Keratinocyte (primary cell): Measurements from ENCODE around the gene PPEF2. TPM values are rescaled to one million over a fixed set of nuclear protein-coding genes. Genes with fewer than 3 reads are reported as not detected.

Experiments
- DNase-seq: peaks from one replicate; pipeline ENCODE4 v3.0.0-alpha.2; 2011; ENCODE audit warnings: low read depth, missing footprints, low spot score
- FAIRE-seq: peaks from 2 replicates; lab custom pipeline; 2011; peaks lifted over from hg19 to GRCh38; lab: Jason Lieb, UNC
- H2AFZ ChIP-seq: 2 replicates; pipeline ENCODE4 v1.6.0; 2012; ENCODE audit warnings: low read length, control low read depth, inconsistent platforms; ENCODE audit not compliant: control insufficient read depth
- H3K27ac ChIP-seq: 2 replicates; pipeline ENCODE4 v1.5.1; 2011; ENCODE audit warnings: low read length; ENCODE audit not compliant: control insufficient read depth, insufficient read depth
- H3K27me3 ChIP-seq: 3 replicates; pipeline ENCODE4 v1.6.0; 2011; ENCODE audit warnings: low read length; ENCODE audit not compliant: control insufficient read depth, insufficient read depth; ENCODE audit errors: extremely low read depth
- H3K36me3 ChIP-seq, 2 experiments: 2 replicates in 1 of 2; 3 replicates in 1 of 2; pipeline ENCODE4 v1.5.1; 2011; ENCODE audit warnings: low read length in 2 of 2, mild to moderate bottlenecking in 1 of 2; ENCODE audit not compliant: control insufficient read depth in 2 of 2, insufficient read depth in 2 of 2; ENCODE audit errors: extremely low read depth in 1 of 2
- H3K4me1 ChIP-seq: 3 replicates; pipeline ENCODE4 v1.5.1; 2011; ENCODE audit warnings: low read length; ENCODE audit not compliant: control insufficient read depth, insufficient read depth; ENCODE audit errors: extremely low read depth
- H3K4me2 ChIP-seq: 3 replicates; pipeline ENCODE4 v1.6.0; 2011; ENCODE audit warnings: low read depth, low read length; ENCODE audit not compliant: control insufficient read depth, insufficient read depth; ENCODE audit errors: extremely low read depth
- H3K4me3 ChIP-seq, 3 experiments: fragments of 200-600 bp in 1 of 3; sonication (generic) in 1 of 3; 2 replicates in 2 of 3; 3 replicates in 1 of 3; pipeline ENCODE4 v1.5.1; 2011 to 2016; ENCODE audit warnings: low read length in 3 of 3, mild to moderate bottlenecking in 3 of 3, control low read depth in 2 of 3, inconsistent platforms in 1 of 3, low read depth in 1 of 3, mixed read lengths in 1 of 3, mixed run types in 1 of 3, moderate library complexity in 1 of 3; ENCODE audit not compliant: control insufficient read depth in 2 of 3, insufficient read depth in 2 of 3; ENCODE audit errors: extremely low read depth in 1 of 3
- H3K79me2 ChIP-seq: 2 replicates; pipeline ENCODE4 v1.6.0; 2012; ENCODE audit warnings: low read length; ENCODE audit not compliant: control insufficient read depth, insufficient read depth
- H3K9ac ChIP-seq: 3 replicates; pipeline ENCODE4 v1.6.0; 2011; ENCODE audit warnings: low read length; ENCODE audit not compliant: control insufficient read depth, insufficient read depth; ENCODE audit errors: extremely low read depth
- H3K9me1 ChIP-seq: 3 replicates; pipeline ENCODE4 v1.6.0; 2011; ENCODE audit warnings: low read length; ENCODE audit not compliant: control insufficient read depth, insufficient read depth; ENCODE audit errors: extremely low read depth
- H3K9me3 ChIP-seq: 2 replicates; pipeline ENCODE4 v1.5.1; 2012; ENCODE audit warnings: low read depth, low read length; ENCODE audit not compliant: control insufficient read depth
- H4K20me1 ChIP-seq: 3 replicates; pipeline ENCODE4 v1.6.0; 2011; ENCODE audit warnings: low read length; ENCODE audit not compliant: control insufficient read depth, insufficient read depth; ENCODE audit errors: extremely low read depth
- EZH2 ChIP-seq: IDR thresholded peaks from one replicate; pipeline ENCODE4 v1.6.1; 2012; ENCODE audit warnings: inconsistent platforms, mild to moderate bottlenecking, low read length, moderate library complexity
- dilution Hi-C: fragments of 300-500 bp; cut with MboI; formaldehyde crosslinking; loops from one replicate; pipeline ENCODE4 v1.7.0; 2020; ENCODE audit warnings: low sequenced_read_pairs; ENCODE audit not compliant: extremely low pct_ligation_motif_present
- polyA minus RNA-seq, 3 experiments: library from RNA; depleted of rRNA, polyadenylated mRNA; stranded (reverse); fragments of >200 nt; gene quantifications; 1 replicate in 1 of 3; 2 replicates in 1 of 3; 3 replicates in 1 of 3; pipeline ENCODE4 v1.2.3, GENCODE V29; 2011
- polyA plus RNA-seq, 5 experiments: library from polyadenylated mRNA; depleted of rRNA in 3 of 5; stranded (reverse) in 3 of 5; stranded (forward) in 1 of 5; unstranded in 1 of 5; fragments of >200 nt; gene quantifications; 1 replicate in 1 of 5; 2 replicates in 3 of 5; 3 replicates in 1 of 5; pipeline versions ENCODE4 v1.2.1 to v1.2.3, GENCODE V29; 2011 to 2012; ENCODE audit warnings: missing spikeins in 2 of 5, low read depth in 1 of 5, low replicate concordance in 1 of 5
- TF ChIP-seq, protein P1 (sequence below), 3 experiments: IDR thresholded peaks in 1 of 3; conservative IDR thresholded peaks in 1 of 3; optimal IDR thresholded peaks in 1 of 3; 2 replicates in 2 of 3; 3 replicates in 1 of 3; pipeline versions ENCODE3 to v1.5.1; 2011; ENCODE audit warnings: low read length in 3 of 3, mild to moderate bottlenecking in 3 of 3, moderate library complexity in 2 of 3, control low read depth in 1 of 3, inconsistent platforms in 1 of 3; ENCODE audit not compliant: insufficient read depth in 2 of 3; ENCODE audit errors: extremely low read depth in 1 of 3

Gene PPEF2, protein sequence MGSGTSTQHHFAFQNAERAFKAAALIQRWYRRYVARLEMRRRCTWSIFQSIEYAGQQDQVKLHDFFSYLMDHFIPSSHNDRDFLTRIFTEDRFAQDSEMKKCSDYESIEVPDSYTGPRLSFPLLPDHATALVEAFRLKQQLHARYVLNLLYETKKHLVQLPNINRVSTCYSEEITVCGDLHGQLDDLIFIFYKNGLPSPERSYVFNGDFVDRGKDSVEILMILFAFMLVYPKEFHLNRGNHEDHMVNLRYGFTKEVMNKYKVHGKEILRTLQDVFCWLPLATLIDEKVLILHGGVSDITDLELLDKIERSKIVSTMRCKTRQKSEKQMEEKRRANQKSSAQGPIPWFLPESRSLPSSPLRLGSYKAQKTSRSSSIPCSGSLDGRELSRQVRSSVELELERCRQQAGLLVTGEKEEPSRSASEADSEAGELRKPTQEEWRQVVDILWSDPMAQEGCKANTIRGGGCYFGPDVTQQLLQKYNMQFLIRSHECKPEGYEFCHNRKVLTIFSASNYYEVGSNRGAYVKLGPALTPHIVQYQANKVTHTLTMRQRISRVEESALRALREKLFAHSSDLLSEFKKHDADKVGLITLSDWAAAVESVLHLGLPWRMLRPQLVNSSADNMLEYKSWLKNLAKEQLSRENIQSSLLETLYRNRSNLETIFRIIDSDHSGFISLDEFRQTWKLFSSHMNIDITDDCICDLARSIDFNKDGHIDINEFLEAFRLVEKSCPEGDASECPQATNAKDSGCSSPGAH
- polyA plus RNA-seq (0.03 TPM in 2 of 3 replicates, not detected in the other), polyA minus RNA-seq (not detected in 3 replicates)
- polyA plus RNA-seq (2011; ENCODE audit: low read depth) = not detected
- polyA plus RNA-seq (2011; cell fraction: cytosol; rRNA removed) = not detected in 2 replicates
- 0.08 and 0.34 TPM in 2 replicates for polyA plus RNA-seq (2011; cell fraction: nucleus; rRNA removed)
- polyA plus RNA-seq (2012; ENCODE audit: low replicate concordance) = 0.11 TPM in 1 of 2 replicates, not detected in the other
- not detected for polyA minus RNA-seq (2011; cell fraction: cytosol; rRNA and poly(A)+ RNA removed)
- polyA minus RNA-seq (2011; cell fraction: nucleus; rRNA and poly(A)+ RNA removed) = 0.11 TPM in 1 of 2 replicates, not detected in the other

DNA sequence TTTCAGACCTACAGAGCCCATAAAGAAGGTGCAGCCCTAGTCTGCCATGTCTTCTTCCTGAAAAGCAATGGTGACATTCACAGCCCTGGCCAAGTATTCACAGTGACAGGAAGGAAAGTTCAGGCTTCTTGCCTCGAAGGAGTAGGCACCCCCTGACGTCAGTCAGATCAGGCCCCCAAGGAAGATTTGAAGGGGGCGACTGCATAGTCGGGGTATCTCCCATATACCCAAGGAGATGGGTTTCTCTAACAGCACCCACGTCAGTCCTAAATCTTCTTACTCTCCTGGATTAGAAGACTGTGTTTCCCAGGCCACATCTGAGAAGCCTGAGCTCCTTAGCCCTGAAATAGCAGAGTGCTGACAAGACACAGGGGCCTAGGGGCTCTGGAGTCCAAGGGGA is at the start of gene PPEF2:
PPEF2 (minus strand) TSS at position 101 of the 400 bp plus-strand sequence. CDS start 6,127 bp downstream, outside the sequence.
- FAIRE-seq (no peak), DNase-seq (no peak)
- Histone ChIP-seq H4K20me1 (no peaks in the 10 kb centered on the region), H3K27ac (no peak within 1 kb of the TSS), H2AFZ (no peak within 1 kb of the TSS), H3K79me2 (no peaks in the 10 kb centered on the region), H3K9me3 (no peaks in the 10 kb centered on the region), H3K4me1 (no peaks in the 10 kb centered on the region), H3K4me3 (no peak within 1 kb of the TSS), H3K36me3 (no peaks in the 10 kb centered on the region), H3K27me3 (no peaks in the 10 kb centered on the region), H3K4me2 (no peak within 1 kb of the TSS), H3K9me1 (no peaks in the 10 kb centered on the region), H3K9ac (no peak within 1 kb of the TSS)
- TF ChIP-seq, protein P1, sequence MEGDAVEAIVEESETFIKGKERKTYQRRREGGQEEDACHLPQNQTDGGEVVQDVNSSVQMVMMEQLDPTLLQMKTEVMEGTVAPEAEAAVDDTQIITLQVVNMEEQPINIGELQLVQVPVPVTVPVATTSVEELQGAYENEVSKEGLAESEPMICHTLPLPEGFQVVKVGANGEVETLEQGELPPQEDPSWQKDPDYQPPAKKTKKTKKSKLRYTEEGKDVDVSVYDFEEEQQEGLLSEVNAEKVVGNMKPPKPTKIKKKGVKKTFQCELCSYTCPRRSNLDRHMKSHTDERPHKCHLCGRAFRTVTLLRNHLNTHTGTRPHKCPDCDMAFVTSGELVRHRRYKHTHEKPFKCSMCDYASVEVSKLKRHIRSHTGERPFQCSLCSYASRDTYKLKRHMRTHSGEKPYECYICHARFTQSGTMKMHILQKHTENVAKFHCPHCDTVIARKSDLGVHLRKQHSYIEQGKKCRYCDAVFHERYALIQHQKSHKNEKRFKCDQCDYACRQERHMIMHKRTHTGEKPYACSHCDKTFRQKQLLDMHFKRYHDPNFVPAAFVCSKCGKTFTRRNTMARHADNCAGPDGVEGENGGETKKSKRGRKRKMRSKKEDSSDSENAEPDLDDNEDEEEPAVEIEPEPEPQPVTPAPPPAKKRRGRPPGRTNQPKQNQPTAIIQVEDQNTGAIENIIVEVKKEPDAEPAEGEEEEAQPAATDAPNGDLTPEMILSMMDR (optimal IDR thresholded peaks at IDR 0.05 in 1 of 3, IDR thresholded peaks at IDR 0.05 in 1 of 3, conservative IDR thresholded peaks at IDR 0.05 in 1 of 3; ENCODE audit: extremely low read depth in 1 of 3, insufficient read depth in 2 of 3, low read length in 3 of 3) = no peak
- TF ChIP-seq EZH2 = no peak
- dilution Hi-C loops = no loop called here

DNA sequence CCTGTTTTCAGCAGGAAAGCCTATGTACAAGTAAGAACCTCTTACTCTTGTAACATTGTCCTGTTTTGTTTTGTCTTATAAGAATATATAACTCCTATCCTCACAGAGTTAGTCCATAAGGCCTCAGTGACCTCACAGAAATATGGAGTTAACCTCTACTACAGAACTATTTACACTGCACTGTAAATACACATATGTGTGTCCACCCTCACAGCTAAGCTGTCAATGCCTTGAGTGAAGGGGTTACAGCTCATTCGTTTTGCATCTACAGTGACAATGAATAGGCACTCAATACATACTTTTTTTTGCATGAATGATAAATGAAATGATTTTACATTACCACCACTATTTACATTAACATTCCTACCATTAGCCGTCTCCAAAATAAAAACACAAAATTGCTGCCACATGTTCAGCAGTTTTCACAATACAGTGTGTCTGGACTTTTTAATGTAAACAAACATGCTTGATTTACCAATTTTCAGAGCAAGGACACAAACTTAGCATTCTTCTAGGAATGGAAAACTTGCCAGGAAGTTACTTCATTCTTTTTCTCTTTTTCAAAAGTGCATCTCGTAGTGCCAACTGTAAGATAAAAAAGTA is 48.1 kb upstream of the PPEF2 start:
- H3K27me3 ChIP-seq = no peaks in the 10 kb centered on the region
- H3K36me3 ChIP-seq = peaks cover 5 to 8% of the 10 kb centered on the region in 2 experiments
- no peak overlapping the region for H3K4me3 ChIP-seq
- no peaks in the 10 kb centered on the region for H3K79me2 ChIP-seq
- TF ChIP-seq, protein P1 (optimal IDR thresholded peaks at IDR 0.05 in 1 of 3, IDR thresholded peaks at IDR 0.05 in 1 of 3, conservative IDR thresholded peaks at IDR 0.05 in 1 of 3; ENCODE audit: extremely low read depth in 1 of 3, insufficient read depth in 2 of 3, low read length in 3 of 3) = no peak
- no peak for TF ChIP-seq EZH2
- no peaks in the 10 kb centered on the region for H4K20me1 ChIP-seq
- H3K27ac ChIP-seq = no peak overlapping the region
- H3K9me3 ChIP-seq = no peaks in the 10 kb centered on the region
- H3K9ac ChIP-seq = no peak overlapping the region
- no peaks in the 10 kb centered on the region for H3K4me1 ChIP-seq
- no peak overlapping the region for H2AFZ ChIP-seq
- dilution Hi-C loops = no loop called here
- DNase-seq = no peak
- no peak for FAIRE-seq
- H3K9me1 ChIP-seq = no peaks in the 10 kb centered on the region
- no peak overlapping the region for H3K4me2 ChIP-seq
